SU-DHL-6 (cell line): Measurements from ENCODE around the gene NUDT14.

ENCODE experiments used
- H2AFZ ChIP-seq: fragments of 200-600 bp; sonication (generic); 2 replicates; pipeline ENCODE4 v1.6.1; 2014; ENCODE audit warnings: low read depth, mild to moderate bottlenecking, moderate library complexity, mixed read lengths, antibody characterized with exemption, low read length; ENCODE audit not compliant: severe bottlenecking
- H3F3A ChIP-seq: fragments of 200-600 bp; shearing (Covaris generic); 2 replicates; pipeline ENCODE4 v1.6.0; 2016; ENCODE audit warnings: antibody characterized with exemption, mild to moderate bottlenecking; ENCODE audit not compliant: insufficient read depth
- H3K27ac ChIP-seq: fragments of 200-600 bp; sonication (generic); 2 replicates; pipeline ENCODE4 v1.5.1; 2016; ENCODE audit warnings: low read depth, mild to moderate bottlenecking, low read length, moderate library complexity, mixed read lengths
- H3K27me3 ChIP-seq: fragments of 200-600 bp; sonication (generic), shearing (Covaris generic); 2 replicates; pipeline ENCODE4 v1.6.0; 2014; ENCODE audit warnings: mild to moderate bottlenecking, low read length
- H3K36me3 ChIP-seq: fragments of 200-600 bp; sonication (generic); 2 replicates; pipeline ENCODE4 v1.6.1; 2014; ENCODE audit warnings: mild to moderate bottlenecking, low read length, mixed read lengths
- H3K4me2 ChIP-seq: fragments of 300-600, 200-600 bp; shearing (Covaris generic), sonication (generic); 2 replicates; pipeline ENCODE4 v1.6.0; 2014; ENCODE audit warnings: low read length, low read depth, mild to moderate bottlenecking; ENCODE audit not compliant: poor library complexity, severe bottlenecking
- H3K4me3 ChIP-seq: fragments of 200-600 bp; sonication (generic); 2 replicates; pipeline ENCODE4 v1.5.1; 2014; ENCODE audit warnings: antibody characterized with exemption, low read length, mild to moderate bottlenecking, mixed read lengths; ENCODE audit not compliant: insufficient read depth, poor library complexity, severe bottlenecking
- H3K79me2 ChIP-seq: fragments of 200-600 bp; sonication (generic); 2 replicates; pipeline ENCODE4 v1.6.1; 2014; ENCODE audit warnings: mild to moderate bottlenecking, low read length, moderate library complexity; ENCODE audit not compliant: insufficient read depth
- H3K9ac ChIP-seq: fragments of 200-600 bp; sonication (generic); 2 replicates; pipeline ENCODE4 v1.7.0; 2014; ENCODE audit warnings: mild to moderate bottlenecking, low read length
- H3K9me2 ChIP-seq: fragments of 200-600 bp; sonication (generic); replicated peaks from 2 replicates; pipeline ENCODE4 v1.6.1; 2014; ENCODE audit warnings: low read length; ENCODE audit not compliant: insufficient read depth
- H3K9me3 ChIP-seq: fragments of 200-600 bp; sonication (generic); 2 replicates; pipeline ENCODE4 v1.6.1; 2014; ENCODE audit warnings: low read length, mixed read lengths; ENCODE audit not compliant: insufficient read depth
- H4K20me1 ChIP-seq: fragments of 200-600 bp; sonication (generic); 2 replicates; pipeline ENCODE4 v1.6.1; 2014; ENCODE audit warnings: low read depth, mild to moderate bottlenecking, antibody characterized with exemption, low read length, moderate library complexity, mixed read lengths
- CTCF ChIP-seq: fragments of 200-600 bp; sonication (generic); IDR thresholded peaks from one replicate; pipeline ENCODE4 v1.5.1; 2017; ENCODE audit warnings: antibody characterized with exemption, mild to moderate bottlenecking, low read length, moderate library complexity; ENCODE audit not compliant: insufficient read depth, poor library complexity, severe bottlenecking
- EZH2phosphoT487 ChIP-seq: fragments of 200-600 bp; sonication (generic), shearing (Covaris generic); conservative IDR thresholded peaks from 2 replicates; pipeline ENCODE4 v1.6.1; 2018; ENCODE audit warnings: mild to moderate bottlenecking, antibody characterized with exemption, low read length, moderate library complexity, mixed read lengths

Gene NUDT14

GRCh38 chr14:105159344-105159743, 21.8 kb downstream of the NUDT14 start:
- H4K20me1 ChIP-seq: no peaks in the 10 kb centered on the region
- TF ChIP-seq CTCF: no peak
- no peak for TF ChIP-seq EZH2phosphoT487
- H3K27ac ChIP-seq: no peak overlapping the region

GRCh38 chr14:105158794-105159193, 22.3 kb downstream of the NUDT14 start:
- Histone ChIP-seq H3K27me3 (no peaks in the 10 kb centered on the region), H2AFZ (no peak overlapping the region), H3K4me2 (no peak overlapping the region), H3K79me2 (no peaks in the 10 kb centered on the region), H3K9me3 (no peaks in the 10 kb centered on the region), H3K9ac (no peak overlapping the region), H3K27ac (no peak overlapping the region), H3K4me3 (no peak overlapping the region), H4K20me1 (no peaks in the 10 kb centered on the region), H3K36me3 (no peaks in the 10 kb centered on the region), H3K9me2 (no peaks in the 10 kb centered on the region), H3F3A (no peaks in the 10 kb centered on the region)
- TF ChIP-seq EZH2phosphoT487: no peak
- no peak for TF ChIP-seq CTCF

More at GRCh38 chr14:105159344-105159743, 21.8 kb downstream of the NUDT14 start:
- H3F3A ChIP-seq: no peaks in the 10 kb centered on the region
- H3K4me2 ChIP-seq: no peak overlapping the region
- H3K9me2 ChIP-seq: no peaks in the 10 kb centered on the region
- no peaks in the 10 kb centered on the region for H3K27me3 ChIP-seq
- H3K79me2 ChIP-seq: no peaks in the 10 kb centered on the region
- no peak overlapping the region for H2AFZ ChIP-seq
- no peak overlapping the region for H3K4me3 ChIP-seq
- no peak overlapping the region for H3K9ac ChIP-seq
- H3K36me3 ChIP-seq: no peaks in the 10 kb centered on the region
- no peaks in the 10 kb centered on the region for H3K9me3 ChIP-seq

- H3K9me2 ChIP-seq: no peaks in the 10 kb centered on the region
- no peak overlapping the region for H3K4me2 ChIP-seq
- no peak for TF ChIP-seq EZH2phosphoT487
- TF ChIP-seq CTCF: no peak
- H3K9ac ChIP-seq: no peak overlapping the region
- H2AFZ ChIP-seq: no peak overlapping the region
- no peaks in the 10 kb centered on the region for H3K36me3 ChIP-seq
- no peaks in the 10 kb centered on the region for H3K9me3 ChIP-seq
- no peak overlapping the region for H3K27ac ChIP-seq
- no peaks in the 10 kb centered on the region for H3K79me2 ChIP-seq
- no peaks in the 10 kb centered on the region for H3F3A ChIP-seq
- no peaks in the 10 kb centered on the region for H3K27me3 ChIP-seq
- H3K4me3 ChIP-seq: no peak overlapping the region
- no peaks in the 10 kb centered on the region for H4K20me1 ChIP-seq
These were observed 23.2 kb downstream of the NUDT14 start for GRCh38 chr14:105157872-105158271.
